HL-60 (cell line): ENCODE results near the gene LEKR1.

Experiments used
- DNase-seq, 2 experiments: peaks; one replicate each; pipeline ENCODE4 v3.0.0-alpha.2; 2010 to 2020; ENCODE audit warnings: low read depth in 1 of 2, low spot score in 1 of 2
- H3K27ac ChIP-seq: fragments of 250-450 bp; sonication (Bioruptor Pico); replicated peaks from 2 replicates; pipeline ENCODE4 v1.5.1; 2020; ENCODE audit warnings: mild to moderate bottlenecking, moderate library complexity
- H3K27me3 ChIP-seq: fragments of 250-450 bp; sonication (Bioruptor Pico); 2 replicates; pipeline ENCODE4 v1.5.1; 2021; ENCODE audit warnings: mild to moderate bottlenecking, moderate library complexity; ENCODE audit not compliant: insufficient read depth, poor library complexity, severe bottlenecking
- H3K4me3 ChIP-seq: replicated peaks from 2 replicates; pipeline ENCODE4 v1.5.1; 2011; ENCODE audit warnings: mild to moderate bottlenecking, control low read depth, low read length; ENCODE audit not compliant: insufficient read depth
- GABPA ChIP-seq: IDR thresholded peaks from 2 replicates; pipeline ENCODE4 v1.6.1; 2012; ENCODE audit warnings: low read depth
- POLR2AphosphoS5 ChIP-seq: IDR thresholded peaks from 2 replicates; pipeline ENCODE4 v1.6.1; 2012; ENCODE audit warnings: low read depth
- REST ChIP-seq: IDR thresholded peaks from 2 replicates; pipeline ENCODE4 v1.6.1; 2012; ENCODE audit warnings: low read depth; ENCODE audit not compliant: insufficient replicate concordance
- SPI1 ChIP-seq: IDR thresholded peaks from 2 replicates; pipeline ENCODE4 v1.6.1; 2012; ENCODE audit warnings: low read depth, mild to moderate bottlenecking, borderline replicate concordance
- long read RNA-seq: library from polyadenylated mRNA; unstranded; transcript quantifications from one replicate; pipeline ENCODE4 v2.0.0, GENCODE V29; 2020
- TF ChIP-seq, protein P1 (sequence below): IDR thresholded peaks from one replicate; pipeline ENCODE4 v1.5.1; 2011; ENCODE audit warnings: low read length, control low read depth, inconsistent platforms; ENCODE audit not compliant: insufficient read depth

Gene LEKR1
- long read RNA-seq, partial matches to known transcripts = 0 of 25 reads
- long read RNA-seq, other reads (novel, unspliced or antisense) = 23 of 25 reads

- Histone ChIP-seq H3K4me3 (peak within 1 kb of the TSS; percentile 69), H3K27ac (peak within 1 kb of the TSS; percentile 87), H3K27me3 (no peaks in the 10 kb centered on the region)
- TF ChIP-seq, protein P1, sequence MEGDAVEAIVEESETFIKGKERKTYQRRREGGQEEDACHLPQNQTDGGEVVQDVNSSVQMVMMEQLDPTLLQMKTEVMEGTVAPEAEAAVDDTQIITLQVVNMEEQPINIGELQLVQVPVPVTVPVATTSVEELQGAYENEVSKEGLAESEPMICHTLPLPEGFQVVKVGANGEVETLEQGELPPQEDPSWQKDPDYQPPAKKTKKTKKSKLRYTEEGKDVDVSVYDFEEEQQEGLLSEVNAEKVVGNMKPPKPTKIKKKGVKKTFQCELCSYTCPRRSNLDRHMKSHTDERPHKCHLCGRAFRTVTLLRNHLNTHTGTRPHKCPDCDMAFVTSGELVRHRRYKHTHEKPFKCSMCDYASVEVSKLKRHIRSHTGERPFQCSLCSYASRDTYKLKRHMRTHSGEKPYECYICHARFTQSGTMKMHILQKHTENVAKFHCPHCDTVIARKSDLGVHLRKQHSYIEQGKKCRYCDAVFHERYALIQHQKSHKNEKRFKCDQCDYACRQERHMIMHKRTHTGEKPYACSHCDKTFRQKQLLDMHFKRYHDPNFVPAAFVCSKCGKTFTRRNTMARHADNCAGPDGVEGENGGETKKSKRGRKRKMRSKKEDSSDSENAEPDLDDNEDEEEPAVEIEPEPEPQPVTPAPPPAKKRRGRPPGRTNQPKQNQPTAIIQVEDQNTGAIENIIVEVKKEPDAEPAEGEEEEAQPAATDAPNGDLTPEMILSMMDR = no peak
- peak; percentile 86 for TF ChIP-seq POLR2AphosphoS5
- peak; percentile 27 for TF ChIP-seq REST
- TF ChIP-seq GABPA = peak; percentile 29; the same call in 1 of the 2 replicates
- TF ChIP-seq SPI1 = peak; percentile 69; the same call in 1 of the 2 replicates
- DNase-seq = peak; percentile 78 to 87
These were observed at the start of gene LEKR1 for GRCh38 chr3:156826144-156826895. Gene LEKR1 (plus strand): TSS chr3:156826353. CDS start chr3:156829330, 2,977 bp downstream.

GRCh38 chr3:156776871-156777270 is 49.3 kb upstream of the LEKR1 start:
- H3K27me3 ChIP-seq = no peaks in the 10 kb centered on the region
- no peak for TF ChIP-seq GABPA
- no peak for TF ChIP-seq REST
- TF ChIP-seq SPI1 = no peak
- TF ChIP-seq, protein P1 = no peak
- TF ChIP-seq POLR2AphosphoS5 = no peak
- H3K27ac ChIP-seq = no peak overlapping the region
- H3K4me3 ChIP-seq = no peak overlapping the region
- no peak for DNase-seq

- no peak overlapping the region for H3K27ac ChIP-seq
- no peak for DNase-seq
- H3K27me3 ChIP-seq = no peaks in the 10 kb centered on the region
- no peak overlapping the region for H3K4me3 ChIP-seq
- TF ChIP-seq REST = no peak
- no peak for TF ChIP-seq GABPA
- TF ChIP-seq, protein P1 = no peak
These were observed 44.6 kb upstream of the LEKR1 start for GRCh38 chr3:156781310-156782230.
